PC-9 (cell line): ENCODE measurements around the gene CIAO2B. TPM values are rescaled to one million over a fixed set of nuclear protein-coding genes. Genes with fewer than 3 reads are reported as not detected.

ENCODE experiments used
- BruUV-seq: library from RNA; stranded (reverse); fragments of 400-500 nt; replicated peaks from 2 replicates; lab custom pipeline; 2021; lab: Mats Ljungman, UMichigan
- CTCF ChIA-PET: fragments of 300-600 bp; sonication (Branson Sonifier 250); formaldehyde crosslinking; loops from one replicate; lab custom pipeline; 2022; ENCODE audit warnings: antibody characterized with exemption; lab: Charles Lee
- POLR2A ChIA-PET: fragments of 300-600 bp; sonication (Branson Sonifier 250); formaldehyde crosslinking; loops from one replicate; lab custom pipeline; 2022; ENCODE audit warnings: antibody characterized with exemption; ENCODE audit not compliant: unreplicated experiment; lab: Charles Lee
- DNase-seq, 2 experiments: peaks; one replicate each; pipeline versions ENCODE4 v3.0.0 to v3.0.0-alpha.2; 2015 to 2022; ENCODE audit warnings: mixed read lengths in 1 of 2
- H2AFZ ChIP-seq: fragments of 200-600 bp; sonication (generic); 2 replicates; pipeline ENCODE4 v1.8.1; 2017; ENCODE audit warnings: antibody characterized with exemption
- H3F3A ChIP-seq: fragments of 200-600 bp; sonication (generic); 2 replicates; pipeline ENCODE4 v1.8.1; 2017; ENCODE audit warnings: antibody characterized with exemption, mild to moderate bottlenecking, low read depth; ENCODE audit not compliant: insufficient read depth
- H3K27ac ChIP-seq: fragments of 200-600 bp; sonication (generic); 2 replicates; pipeline ENCODE4 v1.6.1; 2016; ENCODE audit warnings: mixed run types
- H3K27me3 ChIP-seq: fragments of 200-600 bp; sonication (generic); 2 replicates; pipeline ENCODE4 v1.6.1; 2016; ENCODE audit warnings: low read depth, mixed run types; ENCODE audit not compliant: insufficient read depth
- H3K36me3 ChIP-seq: fragments of 200-600 bp; sonication (generic); 2 replicates; pipeline ENCODE4 v1.6.1; 2016; ENCODE audit warnings: low read depth, mixed run types
- H3K4me1 ChIP-seq: fragments of 200-600 bp; sonication (generic); replicated peaks from 2 replicates; pipeline ENCODE4 v1.6.1; 2016; ENCODE audit warnings: mixed run types; ENCODE audit not compliant: insufficient read depth
- H3K4me2 ChIP-seq: fragments of 200-600 bp; sonication (generic); 2 replicates; pipeline ENCODE4 v1.6.1; 2017; ENCODE audit warnings: mixed run types
- H3K4me3 ChIP-seq: fragments of 200-600 bp; sonication (generic); 2 replicates; pipeline ENCODE4 v1.6.1; 2016; ENCODE audit warnings: mixed run types
- H3K79me2 ChIP-seq: fragments of 200-600 bp; sonication (generic); 2 replicates; pipeline ENCODE4 v1.6.1; 2017; ENCODE audit warnings: low read depth, mixed run types
- H3K9me2 ChIP-seq: fragments of 200-600 bp; sonication (generic); 2 replicates; pipeline ENCODE4 v1.8.1; 2017; ENCODE audit warnings: mild to moderate bottlenecking; ENCODE audit not compliant: insufficient read depth
- H3K9me3 ChIP-seq: fragments of 200-600 bp; sonication (generic); 2 replicates; pipeline ENCODE4 v1.8.1; 2016; ENCODE audit warnings: low read depth; ENCODE audit not compliant: insufficient read depth
- H4K20me1 ChIP-seq: fragments of 200-600 bp; sonication (generic); 2 replicates; pipeline ENCODE4 v1.8.1; 2017; ENCODE audit not compliant: insufficient read depth
- EZH2 ChIP-seq: fragments of 200-600 bp; sonication (generic); IDR thresholded peaks from 2 replicates; pipeline ENCODE4 v1.8.0; 2017; ENCODE audit warnings: antibody characterized with exemption, low read depth
- intact Hi-C: fragments of 100-400 bp; cut with micrococcal nuclease; formaldehyde crosslinking; loops from one replicate; pipeline ENCODE4 v1.10.0; 2022; ENCODE audit not compliant: unreplicated experiment
- total RNA-seq: library from RNA; stranded (reverse); gene quantifications from 2 replicates; pipeline ENCODE4 v1.2.3, GENCODE V29; 2021
- TF ChIP-seq, protein P1 (sequence below): fragments of 200-600 bp; sonication (generic); conservative IDR thresholded peaks from 2 replicates; pipeline ENCODE4 v1.6.1; 2017; ENCODE audit warnings: mixed run types, antibody characterized with exemption, mild to moderate bottlenecking, moderate library complexity

Gene CIAO2B
- total RNA-seq, 1 experiment from 2014 or later = 87.1 TPM

DNA sequence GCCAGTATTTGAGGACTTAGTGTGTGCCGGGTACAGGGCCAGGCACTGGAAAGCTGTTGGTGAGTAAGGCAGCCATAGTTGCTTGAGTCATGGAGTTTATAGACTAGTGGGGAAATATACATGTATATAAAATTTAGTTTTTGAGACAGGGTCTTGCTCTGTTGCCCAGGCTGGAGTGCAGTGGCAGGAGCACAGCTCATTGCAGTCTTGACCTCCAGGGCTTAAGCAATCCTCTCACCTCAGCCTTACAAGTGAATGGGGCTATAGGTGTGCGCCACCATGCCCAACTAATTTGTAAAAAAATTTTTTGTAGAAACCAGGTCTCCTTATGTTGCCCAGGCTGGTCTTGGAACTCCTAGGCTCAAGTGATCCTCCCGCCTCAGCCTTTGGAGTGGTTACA is 51.5 kb downstream of the CIAO2B start:
- Histone ChIP-seq H3K36me3 (peaks cover 17% of the 10 kb centered on the region; the same call in 1 of the 2 replicates), H3K4me3 (no peak overlapping the region), H2AFZ (no peak overlapping the region), H3K27ac (no peak overlapping the region), H3K27me3 (no peaks in the 10 kb centered on the region), H3K9me3 (no peaks in the 10 kb centered on the region), H3K79me2 (peaks cover 18% of the 10 kb centered on the region), H3F3A (peaks cover 20% of the 10 kb centered on the region; the same call in 1 of the 2 replicates), H3K4me2 (no peak overlapping the region), H4K20me1 (0 out of 2 replicates have a peak, but pooled peaks cover 4% of the 10 kb centered on the region), H3K9me2 (no peaks in the 10 kb centered on the region), H3K4me1 (peaks cover 26% of the 10 kb centered on the region)
- intact Hi-C loops = loop anchor here (5.0 kb wide), 1 partner anchor 220 kb away; no protein-coding TSS in a partner anchor
- BruUV-seq = no TSS peak
- ChIA-PET POLR2A (no interaction called here), CTCF (interaction anchor here (0.6 kb wide), 2 partner anchors 112 to 310 kb away, joined by 3 to 6 read pairs; no protein-coding TSS in a partner anchor)
- no peak for DNase-seq
- TF ChIP-seq, protein P1, sequence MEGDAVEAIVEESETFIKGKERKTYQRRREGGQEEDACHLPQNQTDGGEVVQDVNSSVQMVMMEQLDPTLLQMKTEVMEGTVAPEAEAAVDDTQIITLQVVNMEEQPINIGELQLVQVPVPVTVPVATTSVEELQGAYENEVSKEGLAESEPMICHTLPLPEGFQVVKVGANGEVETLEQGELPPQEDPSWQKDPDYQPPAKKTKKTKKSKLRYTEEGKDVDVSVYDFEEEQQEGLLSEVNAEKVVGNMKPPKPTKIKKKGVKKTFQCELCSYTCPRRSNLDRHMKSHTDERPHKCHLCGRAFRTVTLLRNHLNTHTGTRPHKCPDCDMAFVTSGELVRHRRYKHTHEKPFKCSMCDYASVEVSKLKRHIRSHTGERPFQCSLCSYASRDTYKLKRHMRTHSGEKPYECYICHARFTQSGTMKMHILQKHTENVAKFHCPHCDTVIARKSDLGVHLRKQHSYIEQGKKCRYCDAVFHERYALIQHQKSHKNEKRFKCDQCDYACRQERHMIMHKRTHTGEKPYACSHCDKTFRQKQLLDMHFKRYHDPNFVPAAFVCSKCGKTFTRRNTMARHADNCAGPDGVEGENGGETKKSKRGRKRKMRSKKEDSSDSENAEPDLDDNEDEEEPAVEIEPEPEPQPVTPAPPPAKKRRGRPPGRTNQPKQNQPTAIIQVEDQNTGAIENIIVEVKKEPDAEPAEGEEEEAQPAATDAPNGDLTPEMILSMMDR = no peak
- no peak for TF ChIP-seq EZH2

Other genes starting within 250 kb of the CIAO2B start
- gene CMTM4, start 237.7 kb downstream of the CIAO2B start, total RNA-seq = 81.3 and 105 TPM in 2 replicates
- gene DYNC1LI2, start 182.8 kb downstream of the CIAO2B start, total RNA-seq = 92.7 and 109 TPM in 2 replicates
- gene TERB1, start 132.8 kb downstream of the CIAO2B start, total RNA-seq = 0.75 TPM in 1 of 2 replicates, not detected in the other
- 66.8 and 72.7 TPM in 2 replicates for gene NAE1, start 103.4 kb downstream of the CIAO2B start, total RNA-seq
- gene CA7, start 90.0 kb downstream of the CIAO2B start, total RNA-seq = not detected in 2 replicates
- 17.4 and 21.6 TPM in 2 replicates for gene PDP2, start 53.9 kb downstream of the CIAO2B start, total RNA-seq
- not detected in 2 replicates for gene CDH16, start 15.5 kb downstream of the CIAO2B start, total RNA-seq
- 0.24 TPM in 1 of 2 replicates, not detected in the other for gene RRAD, start 8.9 kb downstream of the CIAO2B start, total RNA-seq
- gene CES2, start 1.1 kb upstream of the CIAO2B start, total RNA-seq = 32.8 and 35.1 TPM in 2 replicates
- gene CES3, start 26.9 kb upstream of the CIAO2B start, total RNA-seq = 9.1 and 10.1 TPM in 2 replicates
- gene CES4A, start 54.2 kb upstream of the CIAO2B start, total RNA-seq = 2.5 and 3.1 TPM in 2 replicates
- gene CBFB, start 94.7 kb upstream of the CIAO2B start, total RNA-seq = 58.7 and 63.3 TPM in 2 replicates
- gene PHAF1, start 175.5 kb upstream of the CIAO2B start, total RNA-seq = 19.5 and 21.1 TPM in 2 replicates
- 4.0 and 4.2 TPM in 2 replicates for gene B3GNT9, start 216.6 kb upstream of the CIAO2B start, total RNA-seq
- 38.0 and 50.3 TPM in 2 replicates for gene TRADD, start 225.5 kb upstream of the CIAO2B start, total RNA-seq
- 53.2 and 54.4 TPM in 2 replicates for gene FBXL8, start 225.6 kb upstream of the CIAO2B start, total RNA-seq
- gene HSF4, start 230.3 kb upstream of the CIAO2B start, total RNA-seq = 96.9 and 100 TPM in 2 replicates
- 68.0 and 76.8 TPM in 2 replicates for gene NOL3, start 236.1 kb upstream of the CIAO2B start, total RNA-seq
- gene MATCAP1, start 249.6 kb upstream of the CIAO2B start, total RNA-seq = 21.7 and 24.6 TPM in 2 replicates